GM23338 (cell line): ENCODE results near the gene MFSD11. TPM values are rescaled to one million over a fixed set of nuclear protein-coding genes. Genes with fewer than 3 reads are reported as not detected.
"Not testable (repeated sequence)": the region's sequence is repeated elsewhere in the genome, so short reads cannot be mapped to it uniquely, and the experiment has no call there.

Source experiments
- ATAC-seq: fragments of 200-7000 bp; cut with Tn5 transposase; 3 replicates; pipeline ENCODE4 v1.9.1; 2020
- DNase-seq: peaks from one replicate; pipeline ENCODE4 v3.0.0-alpha.2; 2015; ENCODE audit warnings: low spot score
- H2AFZ ChIP-seq: fragments of 200-600 bp; sonication (generic); 2 replicates; pipeline ENCODE4 v1.8.0; 2016; ENCODE audit warnings: antibody characterized with exemption, mild to moderate bottlenecking, moderate library complexity
- H3F3A ChIP-seq: fragments of 200-600 bp; sonication (generic); replicated peaks from 2 replicates; pipeline ENCODE4 v1.8.0; 2017; ENCODE audit warnings: antibody characterized with exemption, mixed run types, low read depth
- H3K27ac ChIP-seq: fragments of 200-600 bp; sonication (generic); 2 replicates; pipeline ENCODE4 v1.6.1; 2016; ENCODE audit warnings: low read depth
- H3K27me3 ChIP-seq: fragments of 200-600 bp; sonication (generic); 2 replicates; pipeline ENCODE4 v1.8.0; 2016; ENCODE audit warnings: mild to moderate bottlenecking, mixed run types, moderate library complexity; ENCODE audit not compliant: insufficient read depth
- H3K36me3 ChIP-seq: fragments of 200-600 bp; sonication (generic); 2 replicates; pipeline ENCODE4 v1.8.0; 2016; ENCODE audit warnings: mild to moderate bottlenecking; ENCODE audit not compliant: insufficient read depth
- H3K4me1 ChIP-seq: fragments of 200-600 bp; sonication (generic); 2 replicates; pipeline ENCODE4 v1.8.0; 2016; ENCODE audit warnings: mild to moderate bottlenecking, moderate library complexity; ENCODE audit not compliant: insufficient read depth
- H3K4me2 ChIP-seq: fragments of 200-600 bp; sonication (generic); 2 replicates; pipeline ENCODE4 v1.7.1; 2017; ENCODE audit warnings: mixed run types
- H3K4me3 ChIP-seq: fragments of 200-600 bp; sonication (generic); 2 replicates; pipeline ENCODE4 v1.6.1; 2016; ENCODE audit warnings: mixed run types
- H3K79me2 ChIP-seq: fragments of 200-600 bp; sonication (generic); replicated peaks from 2 replicates; pipeline ENCODE4 v1.8.0; 2017; ENCODE audit warnings: mild to moderate bottlenecking; ENCODE audit not compliant: insufficient read depth
- H3K9me2 ChIP-seq: fragments of 200-600 bp; sonication (generic); 2 replicates; pipeline ENCODE4 v1.8.0; 2017; ENCODE audit not compliant: insufficient read depth
- H4K20me1 ChIP-seq: fragments of 200-600 bp; sonication (generic); replicated peaks from 2 replicates; pipeline ENCODE4 v1.8.0; 2017; ENCODE audit warnings: mild to moderate bottlenecking; ENCODE audit not compliant: insufficient read depth
- H3K27ac Mint-ChIP-seq: 2 replicates; pipeline ENCODE4 v1.8.0; 2020; ENCODE audit warnings: inconsistent platforms, mild to moderate bottlenecking, moderate library complexity, mixed read lengths
- H3K27me3 Mint-ChIP-seq: 3 replicates; pipeline ENCODE4 v1.8.0; 2022; ENCODE audit warnings: low read depth, mild to moderate bottlenecking, moderate library complexity, mixed read lengths, inconsistent platforms; ENCODE audit not compliant: insufficient read depth, poor library complexity
- H3K36me3 Mint-ChIP-seq: 3 replicates; pipeline ENCODE4 v1.8.0; 2021; ENCODE audit warnings: low read depth, mild to moderate bottlenecking, inconsistent platforms, moderate library complexity, mixed read lengths
- H3K4me1 Mint-ChIP-seq: 3 replicates; pipeline ENCODE4 v1.8.0; 2020; ENCODE audit warnings: mild to moderate bottlenecking, inconsistent platforms, mixed read lengths
- H3K4me3 Mint-ChIP-seq: 3 replicates; pipeline ENCODE4 v1.8.0; 2021; ENCODE audit warnings: moderate library complexity, mild to moderate bottlenecking, inconsistent platforms, mixed read lengths
- H3K9me3 Mint-ChIP-seq: 3 replicates; pipeline ENCODE4 v1.8.0; 2020; ENCODE audit warnings: moderate library complexity, mild to moderate bottlenecking, inconsistent platforms, mixed read lengths
- CTCF ChIP-seq, 2 experiments: fragments of 200-600 bp in 1 of 2; sonication (generic) in 1 of 2; conservative IDR thresholded peaks; 2 replicates each; pipeline versions ENCODE4 v1.5.1 to v1.6.1; 2016 to 2017; ENCODE audit warnings: antibody characterized with exemption in 2 of 2, low read depth in 2 of 2, mild to moderate bottlenecking in 2 of 2, moderate library complexity in 1 of 2
- ETS1 ChIP-seq: IDR thresholded peaks from 2 replicates; pipeline ENCODE4 v1.6.1; 2016; ENCODE audit warnings: antibody characterized with exemption
- EZH2 ChIP-seq: fragments of 200-600 bp; sonication (generic); IDR thresholded peaks from one replicate; pipeline ENCODE4 v1.8.0; 2017; ENCODE audit warnings: antibody characterized with exemption, mild to moderate bottlenecking, low read depth; ENCODE audit not compliant: unreplicated experiment
- JUNB ChIP-seq: IDR thresholded peaks from one replicate; pipeline ENCODE4 v1.6.1; 2016; ENCODE audit warnings: antibody characterized with exemption; ENCODE audit not compliant: unreplicated experiment
- POLR2AphosphoS5 ChIP-seq: IDR thresholded peaks from 2 replicates; pipeline ENCODE4 v1.6.1; 2016; ENCODE audit warnings: antibody characterized with exemption, low read depth
- STAT1 ChIP-seq: IDR thresholded peaks from one replicate; pipeline ENCODE4 v1.6.1; 2016; ENCODE audit warnings: antibody characterized with exemption; ENCODE audit not compliant: unreplicated experiment
- polyA plus RNA-seq: library from polyadenylated mRNA; unstranded; fragments of >200 nt; fragmentation: Nextera tagmentation; extraction: Ambion mirVana; gene quantifications from 2 replicates; pipeline ENCODE4 v1.2.1, GENCODE V29; 2016
- total RNA-seq: library from RNA; depleted of rRNA; stranded (reverse); fragments of >200 nt; shearing (Covaris generic); gene quantifications from 2 replicates; pipeline ENCODE4 v1.2.3, GENCODE V29; 2014

Gene MFSD11
- total and polyA plus RNA-seq, 2 experiments from 2014 or later = 10.2 to 35.3 TPM

GRCh38 chr17:76742958-76743357 is 5.0 kb downstream of the MFSD11 start:
- H3K9me3 Mint-ChIP-seq = no peaks in the 10 kb centered on the region; the same call in 2 of the 3 replicates
- no peak overlapping the region for H3K27ac Mint-ChIP-seq
- Histone ChIP-seq H3K27ac (no peak overlapping the region), H2AFZ (no peak overlapping the region), H3K4me1 (peaks cover 5% of the 10 kb centered on the region; the same call in 1 of the 2 replicates), H4K20me1 (no peaks in the 10 kb centered on the region), H3K27me3 (no peaks in the 10 kb centered on the region), H3K9me2 (no peaks in the 10 kb centered on the region), H3K4me2 (no peak overlapping the region), H3F3A (no peaks in the 10 kb centered on the region), H3K79me2 (peaks cover 16% of the 10 kb centered on the region), H3K36me3 (0 out of 2 replicates have a peak, but pooled peaks cover 5% of the 10 kb centered on the region), H3K4me3 (no peak overlapping the region)
- H3K4me3 Mint-ChIP-seq = no peak overlapping the region
- DNase-seq = no peak
- ATAC-seq = no peak
- peaks cover 6% of the 10 kb centered on the region for H3K4me1 Mint-ChIP-seq
- TF ChIP-seq STAT1 (no peak), CTCF (conservative IDR thresholded peaks at IDR 0.05; ENCODE audit: low read depth in 2 of 2) (no peak), EZH2 (no peak), POLR2AphosphoS5 (no peak), ETS1 (no peak)
- peaks cover 2% of the 10 kb centered on the region for H3K27me3 Mint-ChIP-seq
- H3K36me3 Mint-ChIP-seq = peaks cover 40% of the 10 kb centered on the region

- H4K20me1 ChIP-seq = no peaks in the 10 kb centered on the region
Measured at GRCh38 chr17:76744747-76745146, 6.8 kb downstream of the MFSD11 start.

GRCh38 chr17:76745785-76746184 is 7.9 kb downstream of the MFSD11 start:
- DNase-seq, H3K36me3 ChIP-seq, H3K9me2 ChIP-seq, H3K27me3 Mint-ChIP-seq, H3K79me2 ChIP-seq, H3K27ac Mint-ChIP-seq, H3F3A ChIP-seq, H3K27me3 ChIP-seq, H3K4me3 ChIP-seq, ATAC-seq, H4K20me1 ChIP-seq, H2AFZ ChIP-seq, H3K9me3 Mint-ChIP-seq, H3K4me1 Mint-ChIP-seq, H3K4me3 Mint-ChIP-seq, H3K4me2 ChIP-seq, H3K27ac ChIP-seq, H3K4me1 ChIP-seq: not testable (repeated sequence)
- peaks cover 43% of the 10 kb centered on the region for H3K36me3 Mint-ChIP-seq

More at GRCh38 chr17:76744747-76745146, 6.8 kb downstream of the MFSD11 start:
- Histone ChIP-seq H3K27me3 (no peaks in the 10 kb centered on the region), H2AFZ (no peak overlapping the region), H3K4me1 (no peaks in the 10 kb centered on the region), H3K79me2 (0 out of 2 replicates have a peak, but pooled peaks cover under 1% of the 10 kb centered on the region), H3K9me2 (no peaks in the 10 kb centered on the region), H3K4me3 (no peak overlapping the region), H3K27ac (no peak overlapping the region), H3F3A (no peaks in the 10 kb centered on the region), H3K4me2 (no peak overlapping the region), H3K36me3 (0 out of 2 replicates have a peak, but pooled peaks cover 5% of the 10 kb centered on the region)
- Mint-ChIP-seq H3K27me3 (peaks cover 2% of the 10 kb centered on the region), H3K9me3 (no peaks in the 10 kb centered on the region), H3K36me3 (peaks cover 40% of the 10 kb centered on the region), H3K27ac (no peak overlapping the region), H3K4me3 (no peak overlapping the region), H3K4me1 (no peaks in the 10 kb centered on the region)
- no peak for TF ChIP-seq ETS1
- no peak for TF ChIP-seq POLR2AphosphoS5
- TF ChIP-seq JUNB = no peak
- no peak for TF ChIP-seq EZH2
- DNase-seq = no peak
- ATAC-seq = no peak
